ENCODE results near the gene WFDC2. TPM values are rescaled to one million over a fixed set of nuclear protein-coding genes. Genes with fewer than 3 reads are reported as not detected.

The WFDC2 gene
- total and polyA plus RNA-seq, 2 of the 4 experiments (the other 2 are of a cell fraction), result not detected

GRCh38 chr20:45484676-45485075 is 15.1 kb downstream of the WFDC2 start:
- Histone ChIP-seq H3K27me3 (ENCODE audit: control insufficient read depth, insufficient read depth, low read length) (peaks cover 7% of the 10 kb centered on the region), H2AK9ac (replicated peaks; ENCODE audit: low read depth, low read length, poor library complexity) (no peak overlapping the region), H3K14ac (replicated peaks; ENCODE audit: low read depth, low read length) (no peak overlapping the region), H3K27ac (ENCODE audit: insufficient read depth, low read length) (no peak overlapping the region), H4K20me1 (ENCODE audit: insufficient read depth, low read length) (no peaks in the 10 kb centered on the region), H2BK120ac (ENCODE audit: low read depth, low read length) (no peak overlapping the region), H3K9ac (ENCODE audit: low read depth, low read length) (no peak overlapping the region), H3K79me1 (ENCODE audit: low read depth in 1 of 2, low read length in 2 of 2) (no peaks in the 10 kb centered on the region), H3K4me2 (ENCODE audit: low read depth, low read length) (no peak overlapping the region), H4K8ac (ENCODE audit: low read depth in 2 of 2, low read length in 2 of 2) (no peak overlapping the region), H2BK5ac (ENCODE audit: low read depth, low read length, poor library complexity, severe bottlenecking) (no peak overlapping the region), H3K4me1 (ENCODE audit: control insufficient read depth, insufficient read depth, low read length) (no peaks in the 10 kb centered on the region), H2BK20ac (ENCODE audit: low read depth, low read length) (no peak overlapping the region), H3K18ac (ENCODE audit: low read depth, low read length) (no peak overlapping the region), H2AFZ (replicated peaks; ENCODE audit: low read length, poor library complexity) (no peak overlapping the region), H3K9me1 (ENCODE audit: insufficient read depth, low read length) (no peaks in the 10 kb centered on the region), H2BK15ac (ENCODE audit: low read depth, low read length) (no peak overlapping the region), H3K56ac (ENCODE audit: extremely low read depth, insufficient read depth, low read length) (no peak overlapping the region), H4K5ac (ENCODE audit: low read depth, low read length) (no peak overlapping the region), H3K4me3 (ENCODE audit: insufficient read depth, low read depth, low read length) (no peak overlapping the region), H3K4ac (ENCODE audit: low read depth, low read length) (no peak overlapping the region), H2AK5ac (ENCODE audit: low read depth, low read length) (no peak overlapping the region), H3K36me3 (ENCODE audit: control insufficient read depth, insufficient read depth, low read length) (no peaks in the 10 kb centered on the region), H4K91ac (ENCODE audit: insufficient read depth, low read depth, low read length) (no peak overlapping the region), H3K9me3 (ENCODE audit: control insufficient read depth, insufficient read depth, low read length) (no peaks in the 10 kb centered on the region), H3K23ac (ENCODE audit: low read depth, low read length) (no peak overlapping the region)
- intact Hi-C loops (cut with micrococcal nuclease), result no loop called here
- ChIA-PET CTCF (interaction anchor here (0.9 kb wide), 1 partner anchor 122 kb away, joined by 3 read pairs; the partner anchor contains the start of gene SYS1), POLR2A (ENCODE audit: unreplicated experiment) (no interaction called here)
- dilution Hi-C loops (cut with HindIII; ENCODE audit: low sequenced_read_pairs, unreplicated experiment), result no loop called here
- ATAC-seq (ENCODE audit: low read depth), result no peak
- BruUV-seq (replicated peaks), result no TSS peak
- DNase-seq, result no peak
- no CpG with 5 or more reads among the region's 6 CpGs for WGBS, 2 experiments (ENCODE audit: extremely low coverage in 2 of 2, insufficient read length in 1 of 2)
- in situ Hi-C loops (cut with MboI; ENCODE audit: low sequenced_read_pairs), result no loop called here
- TF ChIP-seq FOS (IDR thresholded peaks at IDR 0.05; ENCODE audit: low read depth, low read length) (no peak), RAD21 (IDR thresholded peaks at IDR 0.05; ENCODE audit: low read length) (no peak), SMC3 (IDR thresholded peaks at IDR 0.05; ENCODE audit: low read depth, low read length) (no peak), CEBPB (IDR thresholded peaks at IDR 0.05; ENCODE audit: low read depth, low read length) (no peak), NFE2L2 (IDR thresholded peaks at IDR 0.05; ENCODE audit: low read depth, low read length) (no peak), USF2 (IDR thresholded peaks at IDR 0.05; ENCODE audit: low read depth, low read length) (no peak), RCOR1 (IDR thresholded peaks at IDR 0.05; ENCODE audit: insufficient replicate concordance, low read length) (no peak), MAFK (IDR thresholded peaks at IDR 0.05; ENCODE audit: low read depth, low read length) (no peak), CTCF (conservative IDR thresholded peaks at IDR 0.05; ENCODE audit: low read depth, low read length) (no peak), CHD1 (IDR thresholded peaks at IDR 0.05; ENCODE audit: low read depth, low read length) (no peak)
- TF ChIP-seq, protein P1, sequence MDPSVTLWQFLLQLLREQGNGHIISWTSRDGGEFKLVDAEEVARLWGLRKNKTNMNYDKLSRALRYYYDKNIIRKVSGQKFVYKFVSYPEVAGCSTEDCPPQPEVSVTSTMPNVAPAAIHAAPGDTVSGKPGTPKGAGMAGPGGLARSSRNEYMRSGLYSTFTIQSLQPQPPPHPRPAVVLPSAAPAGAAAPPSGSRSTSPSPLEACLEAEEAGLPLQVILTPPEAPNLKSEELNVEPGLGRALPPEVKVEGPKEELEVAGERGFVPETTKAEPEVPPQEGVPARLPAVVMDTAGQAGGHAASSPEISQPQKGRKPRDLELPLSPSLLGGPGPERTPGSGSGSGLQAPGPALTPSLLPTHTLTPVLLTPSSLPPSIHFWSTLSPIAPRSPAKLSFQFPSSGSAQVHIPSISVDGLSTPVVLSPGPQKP (IDR thresholded peaks at IDR 0.05; ENCODE audit: borderline replicate concordance, low read depth, low read length), result no peak

Data from IMR-90 (cell line).